Endothelial cell of umbilical vein (primary cell): ENCODE data around the gene RHOB. TPM values are rescaled to one million over a fixed set of nuclear protein-coding genes. Genes with fewer than 3 reads are reported as not detected.
"Not testable (repeated sequence)": the region's sequence is repeated elsewhere in the genome, so short reads cannot be mapped to it uniquely, and the experiment has no call there.

Experiments
- BruUV-seq: library from RNA; stranded (reverse); fragments of 400-500 nt; replicated peaks from 2 replicates; lab custom pipeline; 2021; lab: Mats Ljungman, UMichigan
- CTCF ChIA-PET: fragments of 300-600, 350-600 bp; sonication (Branson Sonifier 250); formaldehyde crosslinking; loops from one replicate; lab custom pipeline; 2021; ENCODE audit warnings: antibody characterized with exemption, inconsistent platforms; lab: Charles Lee
- POLR2A ChIA-PET: fragments of 300-600, 350-600 bp; sonication (Branson Sonifier 250); formaldehyde crosslinking; loops from one replicate; lab custom pipeline; 2021; ENCODE audit warnings: antibody characterized with exemption, inconsistent platforms; lab: Charles Lee
- DNase-seq: peaks from one replicate; pipeline ENCODE4 v3.0.0-alpha.2; 2011; ENCODE audit warnings: low read depth, low spot score
- FAIRE-seq: peaks from 2 replicates; lab custom pipeline; 2011; peaks lifted over from hg19 to GRCh38; lab: Jason Lieb, UNC
- H2AFZ ChIP-seq: 2 replicates; pipeline ENCODE4 v1.6.0; 2012; ENCODE audit warnings: low read depth, low read length, control low read depth, inconsistent platforms
- H3K27ac ChIP-seq: 2 replicates; pipeline ENCODE4 v1.5.1; 2011; ENCODE audit warnings: low read depth, mild to moderate bottlenecking, control low read depth, low read length, moderate library complexity; ENCODE audit not compliant: insufficient read depth
- H3K27me3 ChIP-seq, 2 experiments: 2 replicates each; pipeline versions ENCODE4 v1.6.0 to v1.6.1; 2011; ENCODE audit warnings: low read length in 2 of 2, mixed read lengths in 1 of 2; ENCODE audit not compliant: control insufficient read depth in 2 of 2, insufficient read depth in 2 of 2
- H3K36me3 ChIP-seq, 2 experiments: 2 replicates in 1 of 2; 3 replicates in 1 of 2; pipeline ENCODE4 v1.5.1; 2011; ENCODE audit warnings: low read length in 2 of 2, mild to moderate bottlenecking in 1 of 2, moderate library complexity in 1 of 2; ENCODE audit not compliant: control insufficient read depth in 2 of 2, insufficient read depth in 2 of 2; ENCODE audit errors: extremely low read depth in 1 of 2
- H3K4me1 ChIP-seq: 3 replicates; pipeline ENCODE4 v1.5.1; 2011; ENCODE audit warnings: mild to moderate bottlenecking, low read length; ENCODE audit not compliant: control insufficient read depth, insufficient read depth; ENCODE audit errors: extremely low read depth
- H3K4me2 ChIP-seq: 2 replicates; pipeline ENCODE4 v1.6.1; 2011; ENCODE audit warnings: low read length, control low read depth, mixed read lengths; ENCODE audit not compliant: insufficient read depth
- H3K4me3 ChIP-seq, 3 experiments: fragments of 200-600 bp in 1 of 3; sonication (generic), shearing (Covaris generic) in 1 of 3; replicated peaks in 1 of 3; 2 replicates each; pipeline ENCODE4 v1.5.1; 2011 to 2016; ENCODE audit warnings: control low read depth in 3 of 3, low read length in 3 of 3, mild to moderate bottlenecking in 2 of 3, inconsistent platforms in 1 of 3, low read depth in 1 of 3, moderate library complexity in 1 of 3; ENCODE audit not compliant: insufficient read depth in 1 of 3
- H3K79me2 ChIP-seq: 2 replicates; pipeline ENCODE4 v1.6.0; 2012; ENCODE audit warnings: low read length, inconsistent platforms; ENCODE audit not compliant: control insufficient read depth, insufficient read depth
- H3K9ac ChIP-seq: replicated peaks from 2 replicates; pipeline ENCODE3; 2011; ENCODE audit warnings: low read length, control low read depth; ENCODE audit not compliant: insufficient read depth; ENCODE audit errors: extremely low read depth
- H3K9me1 ChIP-seq: replicated peaks from 3 replicates; pipeline ENCODE4 v1.6.0; 2011; ENCODE audit warnings: mild to moderate bottlenecking, low read length; ENCODE audit not compliant: control insufficient read depth, insufficient read depth; ENCODE audit errors: extremely low read depth
- H3K9me3 ChIP-seq: replicated peaks from 2 replicates; pipeline ENCODE4 v1.5.1; 2012; ENCODE audit warnings: low read length, inconsistent platforms; ENCODE audit not compliant: control insufficient read depth, insufficient read depth
- H4K20me1 ChIP-seq: replicated peaks from 2 replicates; pipeline ENCODE3; 2011; ENCODE audit warnings: mild to moderate bottlenecking, low read length; ENCODE audit not compliant: control insufficient read depth, insufficient read depth; ENCODE audit errors: extremely low read depth
- EZH2 ChIP-seq: IDR thresholded peaks from 2 replicates; pipeline ENCODE4 v1.6.1; 2012; ENCODE audit warnings: borderline replicate concordance, low read depth, mild to moderate bottlenecking, moderate library complexity, low read length, inconsistent platforms; ENCODE audit not compliant: severe bottlenecking
- FOS ChIP-seq: IDR thresholded peaks from 2 replicates; pipeline ENCODE4 v1.6.1; 2011; ENCODE audit warnings: mild to moderate bottlenecking, low read length, moderate library complexity, borderline replicate concordance; ENCODE audit not compliant: insufficient read depth
- GATA2 ChIP-seq: IDR thresholded peaks from 2 replicates; pipeline ENCODE4 v1.7.0; 2011; ENCODE audit warnings: low read depth, mild to moderate bottlenecking, moderate library complexity, mixed read lengths, low read length; ENCODE audit not compliant: insufficient read length, insufficient read depth
- JUN ChIP-seq: IDR thresholded peaks from 2 replicates; pipeline ENCODE4 v1.6.1; 2011; ENCODE audit warnings: borderline replicate concordance, low read depth; ENCODE audit not compliant: insufficient read length, insufficient read depth
- MYC ChIP-seq: IDR thresholded peaks from one replicate; pipeline ENCODE4 v1.6.1; 2011; ENCODE audit warnings: mild to moderate bottlenecking, low read depth, low read length
- POLR2A ChIP-seq: IDR thresholded peaks from 2 replicates; pipeline ENCODE4 v1.6.1; 2012; ENCODE audit warnings: low read depth, mild to moderate bottlenecking, control low read depth, low read length
- POLR2AphosphoS5 ChIP-seq: IDR thresholded peaks from 2 replicates; pipeline ENCODE4 v1.6.1; 2012; ENCODE audit warnings: low read depth, mild to moderate bottlenecking, control low read depth, low read length, moderate library complexity; ENCODE audit not compliant: insufficient read depth
- dilution Hi-C: fragments of 300-500 bp; cut with MboI; formaldehyde crosslinking; loops from one replicate; pipeline ENCODE4 v1.15.0; 2019; ENCODE audit warnings: low sequenced_read_pairs; ENCODE audit not compliant: extremely low pct_ligation_motif_present
- intact Hi-C: fragments of 100-400 bp; cut with micrococcal nuclease; formaldehyde crosslinking; loops from one replicate; pipeline ENCODE4 v1.10.0; 2022
- polyA plus RNA-seq, 4 experiments: library from polyadenylated mRNA; depleted of rRNA in 3 of 4; stranded (reverse) in 3 of 4; unstranded in 1 of 4; fragments of >200 nt; gene quantifications; 2 replicates each; pipeline versions ENCODE4 v1.2.1 to v1.2.3, GENCODE V29; 2011 to 2012; ENCODE audit warnings: missing spikeins in 1 of 4
- total RNA-seq: library from RNA; stranded (reverse); gene quantifications from 2 replicates; pipeline ENCODE4 v1.2.3, GENCODE V29; 2021
- TF ChIP-seq, protein P1 (sequence below), 2 donors: IDR thresholded peaks; 1 replicate in 1 of 2; 2 replicates in 1 of 2; pipeline ENCODE4 v1.5.1; 2011; ENCODE audit warnings: low read length in 2 of 2, mild to moderate bottlenecking in 2 of 2, moderate library complexity in 2 of 2, control low read depth in 1 of 2, inconsistent platforms in 1 of 2, low read depth in 1 of 2; ENCODE audit not compliant: insufficient read depth in 1 of 2; ENCODE audit errors: extremely low read depth in 1 of 2
- TF ChIP-seq, protein P2 (sequence below): IDR thresholded peaks from 2 replicates; pipeline ENCODE4 v1.6.1; 2011; ENCODE audit not compliant: insufficient read depth, insufficient read length

The RHOB gene
- total and polyA plus RNA-seq, 2 donors (not counting 3 experiments of a cell fraction or from before 2014, with no cell fraction given): 830 to 1,101 TPM

DNA sequence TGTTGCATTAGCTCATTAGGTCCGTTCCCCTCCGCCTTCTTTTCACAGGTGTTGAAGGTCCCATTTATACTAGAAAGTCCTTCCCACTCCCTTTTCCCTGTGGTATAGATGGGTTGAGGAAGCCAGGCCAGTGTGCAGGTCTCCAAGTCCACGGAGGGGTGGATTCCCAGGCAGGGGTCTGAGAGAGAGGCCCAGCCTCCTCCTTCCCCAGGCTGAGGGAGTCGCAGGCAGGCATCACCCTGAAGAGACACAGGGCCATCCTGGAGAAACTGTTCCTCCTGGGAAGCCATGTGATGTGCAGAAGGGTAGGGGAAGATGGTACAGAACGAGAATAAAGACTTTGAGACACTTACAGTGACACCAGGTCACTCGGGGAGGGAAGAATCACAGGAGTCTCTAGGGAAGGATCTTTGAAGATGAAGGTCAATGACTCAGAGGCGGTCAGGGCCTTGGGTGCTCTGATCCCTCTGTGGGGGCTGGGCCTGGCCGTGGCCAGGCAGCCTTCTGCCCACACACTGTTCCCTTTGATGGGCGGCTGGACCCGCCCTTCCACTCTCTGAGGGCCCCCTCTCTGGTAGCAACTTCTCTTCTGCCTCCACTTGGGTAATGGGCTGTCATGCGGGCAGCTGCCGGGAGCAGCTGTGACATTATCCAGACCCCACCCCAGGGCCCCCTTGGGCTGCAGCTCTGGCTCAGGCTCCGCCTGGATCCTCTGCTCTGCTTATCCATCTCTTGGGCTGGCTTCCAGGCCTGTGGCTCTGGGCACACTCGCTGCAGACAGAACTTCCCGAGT is 45.1 kb downstream of the RHOB start:
- intact Hi-C loops: no loop called here
- CTCF ChIA-PET: interaction anchor here (1.5 to 2.1 kb wide), 2 partner anchors 14 to 15 kb away, joined by 4 to 5 read pairs; no protein-coding TSS in a partner anchor

DNA sequence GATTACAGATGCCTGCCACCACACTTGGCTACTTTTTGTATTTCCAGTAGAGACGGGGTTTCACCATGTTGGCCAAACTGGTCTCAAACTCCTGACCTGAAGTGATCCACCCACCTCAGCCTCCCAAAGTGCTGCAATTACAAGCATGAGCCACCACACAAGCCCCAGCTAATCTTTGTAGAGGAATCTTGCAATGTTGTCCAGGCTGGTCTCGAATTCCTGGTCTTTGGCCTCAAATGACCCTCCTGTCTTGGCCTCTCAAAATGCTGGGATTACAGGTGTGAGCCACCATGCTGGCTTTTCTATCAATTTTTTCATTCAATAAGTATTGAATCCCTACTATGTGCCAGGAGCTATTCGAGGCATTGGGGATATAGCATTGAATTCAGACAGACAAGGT is 46.2 kb downstream of the RHOB start:
- BruUV-seq, FAIRE-seq, H3K4me3 ChIP-seq, H3K9me1 ChIP-seq, DNase-seq, H4K20me1 ChIP-seq, dilution Hi-C loops, H3K9ac ChIP-seq, intact Hi-C loops, H3K79me2 ChIP-seq, H3K27ac ChIP-seq, H3K27me3 ChIP-seq, H3K36me3 ChIP-seq, H3K4me1 ChIP-seq, H2AFZ ChIP-seq, H3K4me2 ChIP-seq, POLR2A ChIA-PET, H3K9me3 ChIP-seq: not testable (repeated sequence)
- CTCF ChIA-PET: interaction anchor here (1.5 kb wide), 1 partner anchor 13 kb away, joined by 5 read pairs; no protein-coding TSS in a partner anchor

More for the DNA sequence above, 45.1 kb downstream of the RHOB start:
- FAIRE-seq (no peak), DNase-seq (no peak)
- Histone ChIP-seq H4K20me1 (no peaks in the 10 kb centered on the region), H3K9me3 (no peaks in the 10 kb centered on the region), H3K9ac (no peak overlapping the region), H3K79me2 (no peaks in the 10 kb centered on the region), H3K9me1 (no peaks in the 10 kb centered on the region), H3K4me2 (no peak overlapping the region), H3K36me3 (no peaks in the 10 kb centered on the region), H2AFZ (no peak overlapping the region), H3K27me3 (no peaks in the 10 kb centered on the region), H3K4me3 (no peak overlapping the region), H3K4me1 (peaks cover 8% of the 10 kb centered on the region), H3K27ac (no peak overlapping the region)
- POLR2A ChIA-PET: no interaction called here
- dilution Hi-C loops: no loop called here
- TF ChIP-seq, protein P1, sequence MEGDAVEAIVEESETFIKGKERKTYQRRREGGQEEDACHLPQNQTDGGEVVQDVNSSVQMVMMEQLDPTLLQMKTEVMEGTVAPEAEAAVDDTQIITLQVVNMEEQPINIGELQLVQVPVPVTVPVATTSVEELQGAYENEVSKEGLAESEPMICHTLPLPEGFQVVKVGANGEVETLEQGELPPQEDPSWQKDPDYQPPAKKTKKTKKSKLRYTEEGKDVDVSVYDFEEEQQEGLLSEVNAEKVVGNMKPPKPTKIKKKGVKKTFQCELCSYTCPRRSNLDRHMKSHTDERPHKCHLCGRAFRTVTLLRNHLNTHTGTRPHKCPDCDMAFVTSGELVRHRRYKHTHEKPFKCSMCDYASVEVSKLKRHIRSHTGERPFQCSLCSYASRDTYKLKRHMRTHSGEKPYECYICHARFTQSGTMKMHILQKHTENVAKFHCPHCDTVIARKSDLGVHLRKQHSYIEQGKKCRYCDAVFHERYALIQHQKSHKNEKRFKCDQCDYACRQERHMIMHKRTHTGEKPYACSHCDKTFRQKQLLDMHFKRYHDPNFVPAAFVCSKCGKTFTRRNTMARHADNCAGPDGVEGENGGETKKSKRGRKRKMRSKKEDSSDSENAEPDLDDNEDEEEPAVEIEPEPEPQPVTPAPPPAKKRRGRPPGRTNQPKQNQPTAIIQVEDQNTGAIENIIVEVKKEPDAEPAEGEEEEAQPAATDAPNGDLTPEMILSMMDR (IDR thresholded peaks at IDR 0.05; ENCODE audit: extremely low read depth in 1 of 2, insufficient read depth in 1 of 2, low read depth in 1 of 2, low read length in 2 of 2): no peak
- TF ChIP-seq FOS: no peak
- no peak for TF ChIP-seq POLR2A
- no peak for TF ChIP-seq JUN
- TF ChIP-seq GATA2: no peak
- no peak for TF ChIP-seq MYC
- TF ChIP-seq POLR2AphosphoS5: no peak
- TF ChIP-seq, protein P2, sequence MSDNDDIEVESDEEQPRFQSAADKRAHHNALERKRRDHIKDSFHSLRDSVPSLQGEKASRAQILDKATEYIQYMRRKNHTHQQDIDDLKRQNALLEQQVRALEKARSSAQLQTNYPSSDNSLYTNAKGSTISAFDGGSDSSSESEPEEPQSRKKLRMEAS: no peak
- no peak for TF ChIP-seq EZH2
- no TSS peak for BruUV-seq
